ENCODE measurements around the gene IHH.

Gene IHH

DNA sequence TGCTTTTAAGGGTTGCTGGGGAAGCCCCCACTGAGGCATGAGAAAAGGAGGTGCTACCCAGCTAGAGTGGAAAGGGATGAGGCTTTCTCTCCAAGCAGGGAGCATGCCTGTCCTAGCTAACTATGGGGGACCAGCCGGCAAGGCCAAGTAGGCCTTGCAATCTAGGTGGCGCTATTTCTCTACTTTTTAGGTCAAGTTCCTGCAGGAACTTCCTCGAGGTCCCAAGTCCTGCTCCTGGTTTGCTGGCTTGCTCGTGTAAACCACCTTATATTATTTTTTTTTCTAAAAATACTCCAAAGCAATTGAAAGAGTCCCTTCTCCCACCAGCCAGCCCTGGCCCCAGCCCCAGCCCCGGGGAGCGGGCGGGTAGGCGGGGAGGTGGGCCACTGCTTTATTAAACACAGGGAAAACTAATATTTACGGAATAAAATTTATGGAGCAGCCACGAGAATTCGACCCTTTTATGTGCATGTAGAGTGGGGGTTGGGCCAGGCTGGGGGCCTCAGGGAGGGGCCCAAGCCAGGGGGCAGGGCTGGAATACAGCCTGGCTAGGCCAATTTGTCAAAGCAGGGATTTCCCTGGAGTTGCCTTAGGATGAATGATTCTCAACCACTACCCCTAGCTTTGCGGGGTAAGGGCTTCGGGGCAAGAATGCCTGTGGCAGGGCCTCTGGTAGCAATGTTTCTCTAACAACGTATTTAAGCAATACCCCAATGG lies 12.8 kb upstream of the IHH start:
- DNase-seq (ENCODE audit: low read depth) = no peak

GRCh38 chr2:219072741-219073250 lies 12.1 kb upstream of the IHH start:
- DNase-seq (ENCODE audit: low read depth) = no peak

GRCh38 chr2:219071131-219071816 lies 10.6 kb upstream of the IHH start:
- DNase-seq (ENCODE audit: low read depth) = no peak

DNA sequence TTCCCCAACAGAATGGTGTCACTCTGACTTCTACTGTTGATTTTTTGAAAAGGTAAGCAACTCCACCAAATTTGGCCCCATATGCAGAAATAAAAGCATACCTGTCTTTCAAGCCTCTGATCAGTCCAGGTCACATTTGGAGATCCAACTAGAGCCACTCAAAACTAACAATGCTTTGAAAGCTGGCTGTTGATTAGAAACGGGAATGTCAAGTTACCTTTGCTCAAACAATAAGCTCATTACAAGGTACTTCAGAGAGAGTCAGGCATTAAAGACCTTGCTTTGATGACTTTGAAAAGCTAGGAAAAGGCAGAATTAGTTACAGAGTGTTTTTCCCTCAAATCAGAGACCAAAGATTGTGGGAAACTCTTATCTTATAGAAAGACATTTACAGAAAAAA lies 4.8 kb upstream of the IHH start:
- no peak for DNase-seq (ENCODE audit: low read depth)

DNA sequence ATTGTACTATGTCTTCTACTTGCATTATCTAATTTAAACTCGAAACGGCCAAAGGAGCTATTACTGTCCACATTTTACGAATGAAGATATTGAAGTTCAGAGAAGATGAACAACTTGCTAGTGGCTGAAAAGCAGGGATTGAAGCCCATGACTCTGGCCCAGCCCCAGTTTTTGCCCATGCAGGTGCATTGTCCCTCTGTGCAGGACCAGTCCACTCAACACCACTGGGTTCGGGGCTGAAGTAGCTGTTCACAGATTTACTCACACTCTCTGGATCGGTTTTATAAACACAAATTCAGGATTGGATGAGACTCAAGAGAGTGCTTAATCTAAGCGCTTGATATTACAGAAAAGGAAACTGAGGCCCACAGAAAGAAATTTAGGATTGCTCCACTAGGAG lies 1.4 kb upstream of the IHH start:
- no peak for DNase-seq (ENCODE audit: low read depth)

- no peak for DNase-seq (ENCODE audit: low read depth)
Observed at GRCh38 chr2:219059725-219060682, 717 bp downstream of the IHH start.

DNA sequence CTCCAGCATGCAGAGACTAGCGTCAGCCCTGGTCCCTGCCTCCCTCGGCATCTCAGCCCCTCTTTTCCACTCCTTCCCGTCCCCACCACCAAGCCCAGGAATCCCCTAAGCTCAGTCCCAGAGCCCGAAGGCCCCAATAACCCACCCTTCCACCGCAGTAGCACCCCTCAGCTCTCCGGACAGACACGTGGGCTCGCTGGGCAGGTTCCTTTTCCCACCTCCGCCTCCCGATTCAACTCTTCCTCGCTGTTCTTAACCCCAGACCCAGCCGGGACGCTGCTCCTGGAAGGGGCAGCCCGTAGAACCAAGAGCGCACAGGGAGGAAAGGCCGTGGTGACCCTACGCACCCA lies 1.4 kb downstream of the IHH start:
- DNase-seq (ENCODE audit: low read depth) = no peak

DNA sequence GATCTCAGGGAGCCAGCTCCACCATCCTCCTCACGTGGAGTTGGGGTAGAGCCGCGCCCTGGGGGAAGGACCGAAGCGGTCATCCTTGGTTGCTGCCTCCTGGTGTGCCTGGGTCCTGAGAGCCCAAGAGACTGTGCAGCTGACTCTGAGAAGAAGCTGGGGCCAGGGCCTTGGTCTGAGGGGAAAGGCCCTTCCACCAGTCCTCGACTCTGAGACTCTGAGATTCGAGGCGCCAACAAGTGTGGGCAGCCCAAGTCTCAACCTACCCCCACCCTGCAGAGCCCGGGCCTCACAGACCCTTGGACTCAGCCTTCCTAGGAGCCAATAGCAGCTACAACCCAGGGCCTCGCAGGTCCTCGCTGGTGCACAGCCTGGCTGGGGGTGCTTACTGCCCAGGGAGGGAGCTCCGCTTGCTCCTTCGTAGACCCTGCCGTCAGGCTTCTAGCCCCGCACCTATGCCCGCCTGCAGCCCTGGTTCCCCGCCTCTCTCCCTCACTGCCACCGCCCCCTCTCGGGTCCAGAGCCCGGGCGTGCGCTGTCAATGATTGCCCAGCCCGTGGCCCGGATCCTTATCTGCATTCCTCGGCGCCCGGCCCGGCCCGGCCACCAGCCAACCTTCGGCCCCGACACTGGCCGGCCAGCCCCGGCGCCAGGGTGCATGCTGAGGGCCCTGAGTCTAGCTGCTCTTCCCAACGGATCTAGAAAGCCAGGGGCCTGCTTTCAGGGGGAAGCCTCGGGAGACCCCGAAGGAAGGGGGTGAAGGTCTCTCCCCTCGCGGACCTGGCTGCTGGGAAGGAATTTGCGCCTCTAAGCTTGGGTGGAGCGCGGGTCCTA lies 2.0 kb downstream of the IHH start:
- no peak for DNase-seq (ENCODE audit: low read depth)

DNA sequence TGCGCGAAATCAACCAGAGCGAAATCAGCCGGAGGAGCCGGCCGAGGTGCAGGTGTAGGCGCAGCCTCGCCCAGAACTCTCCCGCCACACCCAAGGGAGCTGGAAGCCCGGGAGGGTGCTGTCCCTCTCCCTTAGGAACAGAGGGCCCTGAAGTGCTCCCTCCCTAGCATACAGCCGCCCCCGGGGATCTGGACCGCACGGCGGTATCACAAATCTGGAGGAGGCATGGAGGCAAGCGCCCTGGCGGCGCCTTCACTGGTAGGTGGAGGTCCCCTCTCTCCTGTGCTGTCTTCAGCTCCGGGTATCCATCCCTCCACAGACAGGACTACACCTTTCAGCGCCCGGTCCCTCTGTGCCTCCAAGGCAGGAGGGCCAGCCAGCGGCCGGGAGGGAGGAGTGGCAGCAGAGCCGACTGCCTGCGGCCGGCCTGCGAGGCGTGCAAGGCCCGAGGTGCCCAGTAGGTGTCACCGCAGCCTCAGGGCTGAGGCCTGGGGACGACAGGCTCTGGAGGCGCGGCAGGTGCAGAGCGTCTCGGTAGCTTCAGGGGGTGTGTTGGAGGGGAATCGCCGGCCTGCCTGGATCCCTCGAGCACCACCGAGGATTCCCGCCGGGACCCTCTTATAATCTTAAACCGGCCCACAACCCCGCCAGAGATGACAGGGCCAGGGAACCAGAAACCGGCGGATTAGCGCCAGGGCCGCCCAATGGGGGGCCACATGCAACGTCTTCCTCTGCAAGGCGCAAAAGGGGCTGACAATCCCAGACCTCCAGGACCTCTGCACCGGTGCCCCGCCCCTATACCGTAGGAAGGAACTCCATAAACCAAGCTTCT lies 2.8 kb downstream of the IHH start:
- DNase-seq (ENCODE audit: low read depth) = no peak

DNA sequence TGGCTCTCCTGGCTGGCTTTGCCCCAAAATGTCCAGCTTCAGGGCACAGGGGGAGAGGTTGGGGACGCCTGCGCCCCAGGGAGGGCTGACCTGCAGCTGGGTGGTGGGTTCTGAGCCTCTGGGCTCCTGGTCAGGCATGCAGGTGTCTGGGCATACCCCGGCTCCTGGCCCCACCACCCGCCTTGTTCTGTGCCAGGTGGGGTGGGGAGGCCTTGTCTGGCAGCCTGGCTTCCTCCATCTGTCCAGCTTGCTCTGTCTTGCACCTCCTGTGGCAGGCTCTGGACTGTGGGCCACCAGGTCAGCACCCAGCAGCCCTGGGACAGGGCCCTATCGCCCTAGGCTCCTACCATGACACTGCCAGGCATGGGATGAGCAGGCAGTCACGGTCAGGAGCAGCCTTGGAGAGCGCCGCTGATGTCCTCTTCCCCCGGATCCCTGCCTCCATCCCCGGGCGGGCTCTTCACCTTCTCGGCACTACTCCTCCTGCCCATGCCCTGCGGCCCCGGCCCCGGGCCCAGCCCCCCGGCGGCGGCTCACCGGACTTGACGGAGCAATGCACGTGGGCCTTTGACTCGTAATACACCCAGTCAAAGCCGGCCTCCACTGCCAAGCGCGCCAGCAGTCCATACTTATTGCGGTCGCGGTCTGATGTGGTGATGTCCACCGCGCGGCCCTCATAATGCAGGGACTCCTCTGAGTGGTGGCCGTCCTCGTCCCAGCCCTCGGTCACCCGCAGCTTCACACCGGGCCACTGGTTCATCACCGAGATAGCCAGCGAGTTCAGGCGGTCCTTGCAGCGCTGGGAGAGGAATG lies 3.6 kb downstream of the IHH start:
- no peak for DNase-seq (ENCODE audit: low read depth)

DNA sequence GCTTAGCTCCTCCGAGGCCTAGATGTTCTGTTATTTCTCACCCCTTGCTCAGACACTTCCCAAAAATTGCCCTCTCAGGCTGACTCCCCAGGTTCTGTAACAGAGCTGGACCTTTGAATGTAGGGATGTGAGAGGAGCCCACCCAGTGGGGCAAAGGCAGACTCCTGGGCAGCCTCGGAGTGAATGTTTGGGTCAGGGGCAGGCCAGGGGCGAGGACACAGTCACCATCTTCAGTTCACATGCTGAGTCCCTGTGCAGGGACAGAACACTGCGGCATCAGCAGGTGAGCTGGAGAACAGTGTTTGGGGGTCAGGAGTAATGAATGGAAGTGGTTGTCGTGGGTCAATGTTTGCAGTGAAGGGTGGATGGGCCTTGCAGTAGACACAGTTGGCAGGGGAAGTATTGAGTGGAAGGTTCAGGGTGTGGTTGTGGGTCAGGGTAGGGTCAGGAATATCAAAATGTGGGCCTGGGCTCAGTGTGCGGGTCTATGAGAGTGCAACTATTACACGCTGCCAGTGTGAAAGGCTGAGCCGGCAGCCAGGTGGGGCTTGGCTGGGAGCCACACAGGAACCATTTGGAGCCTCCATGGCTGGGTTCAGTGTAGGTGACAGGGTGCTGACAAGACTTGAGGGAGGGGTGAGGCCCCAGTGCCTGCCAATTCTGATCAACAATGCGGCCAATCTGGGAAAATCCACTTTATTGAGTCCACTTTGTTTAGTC lies 4.4 kb downstream of the IHH start:
- no peak for DNase-seq (ENCODE audit: low read depth)

DNA sequence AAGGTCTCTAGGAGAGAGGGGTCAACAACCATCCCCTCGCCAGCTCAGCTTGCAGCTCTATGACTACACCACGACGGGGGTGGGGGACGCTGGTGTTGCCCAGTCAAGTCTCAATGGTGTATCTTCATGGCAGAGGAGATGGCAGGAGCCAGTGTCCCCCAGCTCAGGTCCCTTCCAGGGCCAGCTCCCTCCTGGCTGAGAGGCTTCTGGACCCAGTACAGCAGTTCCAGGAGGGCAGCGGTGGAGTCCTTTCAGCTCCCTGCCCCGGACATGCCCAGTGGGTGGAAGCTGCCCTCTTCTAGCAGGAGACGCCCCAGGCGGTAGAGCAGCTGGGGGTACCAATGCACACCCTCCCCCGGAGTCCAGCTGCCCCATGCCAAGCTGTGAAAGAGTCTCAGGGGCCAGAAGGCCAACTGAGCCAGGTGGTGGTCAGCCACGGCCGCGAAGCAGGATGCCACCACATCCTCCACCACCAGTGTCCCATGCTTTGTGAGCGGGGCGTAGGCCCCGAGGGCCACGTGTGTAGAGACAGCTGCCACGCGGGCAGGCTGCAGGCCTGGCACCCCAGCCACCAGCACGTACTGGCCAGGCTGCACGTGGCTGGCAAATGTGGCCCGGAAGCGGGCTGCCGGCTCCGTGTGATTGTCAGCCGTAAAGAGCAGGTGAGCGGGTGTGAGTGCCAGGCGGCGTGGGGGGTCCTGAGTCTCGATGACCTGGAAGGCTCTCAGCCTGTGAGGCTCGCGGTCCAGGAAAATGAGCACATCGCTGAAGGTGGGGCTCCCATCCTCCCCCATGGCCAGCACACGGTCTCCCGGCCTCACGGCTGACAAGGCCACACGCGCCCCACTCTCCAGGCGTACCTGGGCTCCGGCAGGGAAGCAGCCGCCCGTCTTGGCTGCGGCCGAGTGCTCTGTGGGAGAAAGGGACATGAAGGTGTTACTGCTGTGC lies 5.5 kb downstream of the IHH start:
- no peak for DNase-seq (ENCODE audit: low read depth)

DNA sequence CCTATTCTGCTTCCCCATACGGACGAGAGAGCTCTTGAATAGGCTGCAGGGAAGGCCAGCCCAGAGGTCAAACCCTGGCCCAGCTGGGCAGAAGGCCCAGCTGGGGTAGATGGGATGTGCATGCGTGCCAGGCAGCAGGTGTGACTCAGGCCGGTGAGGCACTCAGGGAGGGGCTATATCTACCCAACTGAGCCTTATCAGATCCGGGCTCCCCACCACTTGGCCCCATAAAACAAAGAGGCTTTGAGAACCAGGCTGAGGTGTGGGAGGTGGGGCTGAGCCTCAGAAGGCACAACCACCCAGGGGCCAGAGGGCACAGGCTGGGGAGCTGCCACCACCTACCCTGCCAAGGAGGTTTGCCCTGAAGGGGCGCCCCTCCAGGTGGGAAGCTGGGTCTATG lies 11.4 kb downstream of the IHH start:
- no peak for DNase-seq (ENCODE audit: low read depth)

- DNase-seq (ENCODE audit: low read depth) = no peak
Observed at GRCh38 chr2:219045937-219046550, 14.7 kb downstream of the IHH start.

DNA sequence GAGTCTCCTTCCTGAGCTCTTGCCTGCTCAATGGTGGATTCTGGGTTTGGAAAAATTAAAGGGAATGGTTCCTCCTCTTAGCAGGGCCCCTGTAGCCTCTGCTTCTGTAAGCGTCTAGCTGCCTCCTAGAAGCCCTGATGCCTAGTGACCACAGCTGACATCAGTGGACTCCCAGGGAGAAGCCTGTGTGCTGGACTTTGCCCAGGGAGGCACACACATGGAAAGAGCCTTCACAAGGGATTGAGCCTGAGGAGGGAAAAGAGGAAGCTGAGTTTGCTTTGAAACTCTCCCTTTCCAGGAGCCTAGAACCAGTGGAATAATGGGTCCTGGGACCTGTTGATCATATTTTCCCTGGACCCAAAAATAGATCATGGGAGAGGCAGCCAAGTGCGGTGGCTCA lies 18.0 kb downstream of the IHH start:
- DNase-seq (ENCODE audit: low read depth) = no peak

DNA sequence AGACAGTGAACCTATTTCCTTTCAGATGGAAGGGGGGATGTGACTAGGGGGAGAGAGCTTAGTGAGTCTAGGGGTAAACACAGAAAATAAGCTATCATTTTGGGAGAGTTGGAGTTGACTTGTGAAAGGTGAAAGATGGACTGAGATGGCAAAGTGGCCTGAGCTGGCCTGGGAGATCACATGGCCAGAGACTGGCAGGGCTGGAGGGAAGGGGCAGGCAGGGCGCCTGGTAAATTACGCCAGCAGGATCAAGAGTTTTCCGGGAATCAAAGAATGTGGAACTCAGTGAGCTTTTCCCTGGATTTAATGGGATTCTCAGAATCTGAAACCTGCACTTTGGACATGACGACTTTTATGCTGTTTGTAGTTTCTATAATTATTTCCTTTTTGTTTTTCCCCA lies 18.6 kb downstream of the IHH start:
- DNase-seq (ENCODE audit: low read depth) = no peak

GRCh38 chr2:219041252-219041651 lies 19.5 kb downstream of the IHH start, which contains the start of gene CFAP65:
TSS of gene CFAP65 (minus strand) at chr2:219041516. CDS start at chr2:219039048, 2,468 bp downstream.
- DNase-seq (ENCODE audit: low read depth) = no peak

DNA sequence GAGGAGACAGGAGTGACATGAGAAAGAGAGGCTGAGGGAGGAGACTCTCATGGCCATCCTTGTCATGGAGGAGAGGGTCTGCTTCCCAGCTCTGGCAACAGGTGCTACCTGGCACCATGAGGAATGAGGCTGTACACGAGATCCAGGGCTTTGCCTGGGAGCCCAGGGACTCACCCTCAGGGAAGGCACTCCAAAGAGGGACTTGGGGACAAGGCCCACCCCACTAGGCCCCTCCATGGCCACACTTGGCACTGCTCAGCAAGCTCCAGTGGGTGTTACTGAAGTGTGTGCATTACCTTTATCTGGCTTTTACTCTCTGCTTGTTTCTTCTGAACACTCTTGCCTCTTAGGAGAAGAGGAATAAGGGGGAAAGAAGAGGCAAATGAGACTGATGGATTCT lies 22.1 kb downstream of the IHH start:
- DNase-seq (ENCODE audit: low read depth) = no peak
